Muscle layer of duodenum (tissue), 2 donors: ENCODE data around the gene CENPF.

Experiments used
- H3K27ac ChIP-seq: one replicate; pipeline ENCODE4 v1.7.0; 2013; ENCODE audit warnings: mild to moderate bottlenecking, low read length
- H3K27me3 ChIP-seq: one replicate; pipeline ENCODE4 v1.7.0; 2013; ENCODE audit warnings: low read depth, mild to moderate bottlenecking, control low read depth, low read length
- H3K36me3 ChIP-seq, 2 donors: one replicate each; pipeline ENCODE4 v1.7.0; 2013; ENCODE audit warnings: low read length in 2 of 2, control low read depth in 1 of 2, mild to moderate bottlenecking in 1 of 2; ENCODE audit not compliant: insufficient read depth in 2 of 2, control insufficient read depth in 1 of 2
- H3K4me1 ChIP-seq, 2 donors: one replicate each; pipeline ENCODE4 v1.7.0; 2013; ENCODE audit warnings: low read length in 2 of 2, mild to moderate bottlenecking in 2 of 2, control low read depth in 1 of 2, moderate library complexity in 1 of 2; ENCODE audit not compliant: insufficient read depth in 2 of 2, control insufficient read depth in 1 of 2
- H3K4me3 ChIP-seq, 2 donors: one replicate each; pipeline ENCODE4 v1.7.0; 2013; ENCODE audit warnings: low read length in 2 of 2, low read depth in 1 of 2, mild to moderate bottlenecking in 1 of 2
- H3K9me3 ChIP-seq, 2 donors: one replicate each; pipeline ENCODE4 v1.7.0; 2013; ENCODE audit warnings: low read length in 2 of 2, control low read depth in 1 of 2, mild to moderate bottlenecking in 1 of 2; ENCODE audit not compliant: control insufficient read depth in 1 of 2
- donor health status: healthy.

The CENPF gene

GRCh38 chr1:214634267-214634666 is 31.3 kb downstream of the CENPF start:
- Histone ChIP-seq H3K27ac (no peak overlapping the region), H3K9me3 (no peaks in the 10 kb centered on the region), H3K36me3 (no peaks in the 10 kb centered on the region), H3K4me3 (no peak overlapping the region), H3K27me3 (no peaks in the 10 kb centered on the region), H3K4me1 (no peaks in the 10 kb centered on the region)

GRCh38 chr1:214635086-214635485 is 32.1 kb downstream of the CENPF start:
- Histone ChIP-seq H3K27me3 (no peaks in the 10 kb centered on the region), H3K9me3 (no peaks in the 10 kb centered on the region), H3K4me3 (no peak overlapping the region), H3K36me3 (no peaks in the 10 kb centered on the region), H3K4me1 (no peaks in the 10 kb centered on the region), H3K27ac (no peak overlapping the region)

GRCh38 chr1:214635506-214635905 is 32.5 kb downstream of the CENPF start:
- no peaks in the 10 kb centered on the region for H3K9me3 ChIP-seq
- H3K4me1 ChIP-seq = no peaks in the 10 kb centered on the region
- no peaks in the 10 kb centered on the region for H3K27me3 ChIP-seq
- H3K27ac ChIP-seq = no peak overlapping the region
- H3K4me3 ChIP-seq = no peak overlapping the region
- no peaks in the 10 kb centered on the region for H3K36me3 ChIP-seq

- no peaks in the 10 kb centered on the region for H3K9me3 ChIP-seq
- H3K4me1 ChIP-seq = no peaks in the 10 kb centered on the region
- no peak overlapping the region for H3K27ac ChIP-seq
- no peaks in the 10 kb centered on the region for H3K36me3 ChIP-seq
- no peak overlapping the region for H3K4me3 ChIP-seq
- H3K27me3 ChIP-seq = no peaks in the 10 kb centered on the region
Measured at GRCh38 chr1:214636436-214636835, 33.4 kb downstream of the CENPF start.

GRCh38 chr1:214637125-214637524 is 34.1 kb downstream of the CENPF start:
- H3K27me3 ChIP-seq = no peaks in the 10 kb centered on the region
- no peaks in the 10 kb centered on the region for H3K4me1 ChIP-seq
- no peaks in the 10 kb centered on the region for H3K9me3 ChIP-seq
- H3K36me3 ChIP-seq = no peaks in the 10 kb centered on the region
- H3K4me3 ChIP-seq = no peak overlapping the region
- H3K27ac ChIP-seq = no peak overlapping the region

- Histone ChIP-seq H3K36me3 (no peaks in the 10 kb centered on the region), H3K4me3 (no peak overlapping the region), H3K27ac (no peak overlapping the region), H3K9me3 (no peaks in the 10 kb centered on the region), H3K27me3 (no peaks in the 10 kb centered on the region), H3K4me1 (no peaks in the 10 kb centered on the region)
Measured at GRCh38 chr1:214637722-214638458, 34.9 kb downstream of the CENPF start.

- Histone ChIP-seq H3K27ac (no peak overlapping the region), H3K27me3 (no peaks in the 10 kb centered on the region), H3K9me3 (no peaks in the 10 kb centered on the region), H3K36me3 (no peaks in the 10 kb centered on the region), H3K4me1 (no peaks in the 10 kb centered on the region), H3K4me3 (no peak overlapping the region)
Measured at GRCh38 chr1:214638459-214638807, 35.4 kb downstream of the CENPF start.

- Histone ChIP-seq H3K4me1 (no peaks in the 10 kb centered on the region), H3K36me3 (no peaks in the 10 kb centered on the region), H3K27me3 (no peaks in the 10 kb centered on the region), H3K27ac (no peak overlapping the region), H3K4me3 (no peak overlapping the region), H3K9me3 (no peaks in the 10 kb centered on the region)
Measured at GRCh38 chr1:214638997-214639396, 36.0 kb downstream of the CENPF start.

- Histone ChIP-seq H3K36me3 (no peaks in the 10 kb centered on the region), H3K27ac (no peak overlapping the region), H3K9me3 (no peaks in the 10 kb centered on the region), H3K4me1 (no peaks in the 10 kb centered on the region), H3K27me3 (no peaks in the 10 kb centered on the region), H3K4me3 (no peak overlapping the region)
Measured at GRCh38 chr1:214640431-214641213, 37.6 kb downstream of the CENPF start.

GRCh38 chr1:214641214-214641895 is 38.4 kb downstream of the CENPF start:
- Histone ChIP-seq H3K4me1 (no peaks in the 10 kb centered on the region), H3K4me3 (no peak overlapping the region), H3K27me3 (no peaks in the 10 kb centered on the region), H3K9me3 (no peaks in the 10 kb centered on the region), H3K36me3 (no peaks in the 10 kb centered on the region), H3K27ac (no peak overlapping the region)

- no peaks in the 10 kb centered on the region for H3K9me3 ChIP-seq
- H3K36me3 ChIP-seq = no peaks in the 10 kb centered on the region
- no peaks in the 10 kb centered on the region for H3K27me3 ChIP-seq
- H3K4me3 ChIP-seq = no peak overlapping the region
- no peaks in the 10 kb centered on the region for H3K4me1 ChIP-seq
- H3K27ac ChIP-seq = no peak overlapping the region
Measured at GRCh38 chr1:214643030-214643429, 40.0 kb downstream of the CENPF start.
